Measurements from ENCODE around the gene RAI1.

DNA sequence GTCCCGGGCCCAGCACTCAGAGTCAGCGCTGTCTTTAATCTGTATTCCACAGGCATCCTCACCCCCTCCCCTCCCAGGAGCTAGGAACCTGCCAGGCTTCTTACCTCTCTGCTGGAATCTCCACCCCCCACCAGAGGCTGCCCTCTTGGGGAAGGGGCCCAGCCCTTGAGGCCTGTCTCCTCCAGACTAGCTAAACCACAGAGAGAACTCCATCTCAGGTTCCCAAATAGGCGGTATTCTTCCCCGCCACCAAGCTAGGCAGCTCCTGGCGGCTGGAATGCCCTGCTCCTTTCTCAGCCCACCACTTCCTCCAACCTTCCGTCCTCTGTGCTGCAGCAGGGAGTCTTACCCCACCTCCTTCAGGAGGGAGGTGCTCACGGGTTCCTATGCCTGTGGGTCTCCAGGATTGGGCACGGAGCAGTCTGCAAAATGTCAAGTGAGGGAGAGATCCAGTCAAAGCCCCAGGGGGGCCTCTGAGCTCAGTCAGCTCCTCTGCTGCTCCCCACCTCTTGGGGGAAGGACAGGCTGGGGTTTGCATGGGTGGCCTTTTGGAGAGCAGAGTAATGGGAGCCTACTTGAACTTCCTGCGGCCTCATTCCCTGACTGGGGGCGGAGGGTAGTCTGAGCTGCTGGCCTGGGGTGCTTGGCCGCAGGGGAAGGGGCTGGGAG lies 99.8 kb downstream of the RAI1 start:
- TF ChIP-seq ZFP30 (CRISPR knock-in tag; IDR thresholded peaks at IDR 0.05) (no peak), BACH2 (CRISPR knock-in tag; IDR thresholded peaks at IDR 0.05; ENCODE audit: borderline replicate concordance) (no peak), OSR1 (CRISPR knock-in tag; IDR thresholded peaks at IDR 0.05) (no peak), TCF4 (CRISPR knock-in tag; IDR thresholded peaks at IDR 0.05; ENCODE audit: borderline replicate concordance) (no peak), RARB (CRISPR knock-in tag; IDR thresholded peaks at IDR 0.05) (no peak), ARNTL (CRISPR knock-in tag; IDR thresholded peaks at IDR 0.05; ENCODE audit: borderline replicate concordance, low read depth) (no peak)
- TF ChIP-seq, protein P1, sequence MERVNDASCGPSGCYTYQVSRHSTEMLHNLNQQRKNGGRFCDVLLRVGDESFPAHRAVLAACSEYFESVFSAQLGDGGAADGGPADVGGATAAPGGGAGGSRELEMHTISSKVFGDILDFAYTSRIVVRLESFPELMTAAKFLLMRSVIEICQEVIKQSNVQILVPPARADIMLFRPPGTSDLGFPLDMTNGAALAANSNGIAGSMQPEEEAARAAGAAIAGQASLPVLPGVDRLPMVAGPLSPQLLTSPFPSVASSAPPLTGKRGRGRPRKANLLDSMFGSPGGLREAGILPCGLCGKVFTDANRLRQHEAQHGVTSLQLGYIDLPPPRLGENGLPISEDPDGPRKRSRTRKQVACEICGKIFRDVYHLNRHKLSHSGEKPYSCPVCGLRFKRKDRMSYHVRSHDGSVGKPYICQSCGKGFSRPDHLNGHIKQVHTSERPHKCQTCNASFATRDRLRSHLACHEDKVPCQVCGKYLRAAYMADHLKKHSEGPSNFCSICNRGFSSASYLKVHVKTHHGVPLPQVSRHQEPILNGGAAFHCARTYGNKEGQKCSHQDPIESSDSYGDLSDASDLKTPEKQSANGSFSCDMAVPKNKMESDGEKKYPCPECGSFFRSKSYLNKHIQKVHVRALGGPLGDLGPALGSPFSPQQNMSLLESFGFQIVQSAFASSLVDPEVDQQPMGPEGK (CRISPR knock-in tag; IDR thresholded peaks at IDR 0.05; ENCODE audit: borderline replicate concordance) = no peak
- TF ChIP-seq, protein P2, sequence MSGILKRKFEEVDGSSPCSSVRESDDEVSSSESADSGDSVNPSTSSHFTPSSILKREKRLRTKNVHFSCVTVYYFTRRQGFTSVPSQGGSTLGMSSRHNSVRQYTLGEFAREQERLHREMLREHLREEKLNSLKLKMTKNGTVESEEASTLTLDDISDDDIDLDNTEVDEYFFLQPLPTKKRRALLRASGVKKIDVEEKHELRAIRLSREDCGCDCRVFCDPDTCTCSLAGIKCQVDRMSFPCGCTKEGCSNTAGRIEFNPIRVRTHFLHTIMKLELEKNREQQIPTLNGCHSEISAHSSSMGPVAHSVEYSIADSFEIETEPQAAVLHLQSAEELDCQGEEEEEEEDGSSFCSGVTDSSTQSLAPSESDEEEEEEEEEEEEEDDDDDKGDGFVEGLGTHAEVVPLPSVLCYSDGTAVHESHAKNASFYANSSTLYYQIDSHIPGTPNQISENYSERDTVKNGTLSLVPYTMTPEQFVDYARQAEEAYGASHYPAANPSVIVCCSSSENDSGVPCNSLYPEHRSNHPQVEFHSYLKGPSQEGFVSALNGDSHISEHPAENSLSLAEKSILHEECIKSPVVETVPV (CRISPR knock-in tag; IDR thresholded peaks at IDR 0.05) = no peak

Data from SK-N-SH treated with all-trans-retinoic acid at 6 μM for 48 hours (cell line).